Measurements from ENCODE around the gene NFXL1. TPM values are rescaled to one million over a fixed set of nuclear protein-coding genes. Genes with fewer than 3 reads are reported as not detected.

NFXL1 gene
- total RNA-seq, 1 donor = 7.1 TPM

DNA sequence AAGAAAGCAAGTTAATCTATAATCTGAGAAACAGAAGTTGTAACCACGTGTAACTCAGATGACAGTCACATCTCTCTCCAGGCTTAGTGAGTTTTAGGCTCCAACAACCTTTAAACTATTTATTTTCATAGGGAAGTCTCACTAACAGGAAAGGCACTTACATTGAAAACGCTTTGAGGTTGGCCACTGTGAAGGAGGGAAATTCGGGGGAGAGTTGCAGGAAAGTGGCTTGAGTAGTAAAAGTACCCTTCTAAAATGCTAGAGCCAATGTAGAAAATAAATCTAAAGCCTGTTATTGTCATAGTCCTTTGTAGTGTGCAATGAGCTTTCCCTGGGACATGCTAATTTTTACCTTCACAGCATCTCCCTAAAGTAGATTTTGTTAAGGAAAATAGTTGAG is 995 bp upstream of the NFXL1 start:
- TF ChIP-seq, protein P1, sequence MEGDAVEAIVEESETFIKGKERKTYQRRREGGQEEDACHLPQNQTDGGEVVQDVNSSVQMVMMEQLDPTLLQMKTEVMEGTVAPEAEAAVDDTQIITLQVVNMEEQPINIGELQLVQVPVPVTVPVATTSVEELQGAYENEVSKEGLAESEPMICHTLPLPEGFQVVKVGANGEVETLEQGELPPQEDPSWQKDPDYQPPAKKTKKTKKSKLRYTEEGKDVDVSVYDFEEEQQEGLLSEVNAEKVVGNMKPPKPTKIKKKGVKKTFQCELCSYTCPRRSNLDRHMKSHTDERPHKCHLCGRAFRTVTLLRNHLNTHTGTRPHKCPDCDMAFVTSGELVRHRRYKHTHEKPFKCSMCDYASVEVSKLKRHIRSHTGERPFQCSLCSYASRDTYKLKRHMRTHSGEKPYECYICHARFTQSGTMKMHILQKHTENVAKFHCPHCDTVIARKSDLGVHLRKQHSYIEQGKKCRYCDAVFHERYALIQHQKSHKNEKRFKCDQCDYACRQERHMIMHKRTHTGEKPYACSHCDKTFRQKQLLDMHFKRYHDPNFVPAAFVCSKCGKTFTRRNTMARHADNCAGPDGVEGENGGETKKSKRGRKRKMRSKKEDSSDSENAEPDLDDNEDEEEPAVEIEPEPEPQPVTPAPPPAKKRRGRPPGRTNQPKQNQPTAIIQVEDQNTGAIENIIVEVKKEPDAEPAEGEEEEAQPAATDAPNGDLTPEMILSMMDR (IDR thresholded peaks at IDR 0.05; ENCODE audit: insufficient read depth, low read length) = no peak
- no peak overlapping the region for H3K4me3 ChIP-seq (ENCODE audit: low read depth, low read length)

DNA sequence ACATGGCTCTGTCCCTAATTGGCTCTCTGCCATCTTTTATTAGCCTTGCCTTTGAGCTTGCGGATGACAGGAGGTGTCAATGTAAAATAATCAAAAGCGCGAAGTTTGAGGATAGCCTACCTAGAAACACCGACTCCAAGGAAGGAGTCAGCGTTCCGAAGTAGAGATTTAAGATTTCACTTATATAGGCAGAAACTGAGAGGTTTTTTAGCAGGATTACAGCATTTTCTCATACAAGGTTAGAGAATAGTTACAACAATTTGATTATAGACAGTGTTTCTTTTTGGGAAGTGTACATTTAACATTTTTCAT is 499 bp upstream of the NFXL1 start:
- DNase-seq (ENCODE audit: low read depth) = no peak
- TF ChIP-seq, protein P1 (IDR thresholded peaks at IDR 0.05; ENCODE audit: insufficient read depth, low read length) = no peak
- peak overlapping the region; percentile 81 for H3K4me3 ChIP-seq (ENCODE audit: low read depth, low read length)

More for the DNA sequence above, 995 bp upstream of the NFXL1 start:
- no peak for DNase-seq (ENCODE audit: low read depth)

DNA sequence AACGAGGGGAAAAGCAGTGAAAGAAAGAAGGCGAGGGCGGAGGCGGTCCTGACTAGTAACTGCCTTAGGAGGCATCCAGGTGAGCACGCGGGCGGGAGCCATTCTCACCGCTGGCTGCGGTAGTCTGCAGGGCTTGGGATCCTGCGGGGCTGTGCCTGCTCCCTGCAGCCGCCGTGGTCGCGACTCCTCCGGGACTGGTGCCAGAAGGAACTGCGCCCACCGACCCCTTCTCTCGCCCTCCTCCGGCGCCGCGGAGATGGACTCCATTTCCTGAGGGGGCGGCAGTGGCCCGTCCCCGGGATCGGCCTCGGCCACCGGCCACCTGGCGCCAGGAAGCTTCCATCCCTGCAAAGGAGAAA is 543 bp downstream of the NFXL1 start:
- no peak for DNase-seq (ENCODE audit: low read depth)
- TF ChIP-seq, protein P1 (IDR thresholded peaks at IDR 0.05; ENCODE audit: insufficient read depth, low read length) = peak; percentile 6
- H3K4me3 ChIP-seq (ENCODE audit: low read depth, low read length) = peak overlapping the region; percentile 95

DNA sequence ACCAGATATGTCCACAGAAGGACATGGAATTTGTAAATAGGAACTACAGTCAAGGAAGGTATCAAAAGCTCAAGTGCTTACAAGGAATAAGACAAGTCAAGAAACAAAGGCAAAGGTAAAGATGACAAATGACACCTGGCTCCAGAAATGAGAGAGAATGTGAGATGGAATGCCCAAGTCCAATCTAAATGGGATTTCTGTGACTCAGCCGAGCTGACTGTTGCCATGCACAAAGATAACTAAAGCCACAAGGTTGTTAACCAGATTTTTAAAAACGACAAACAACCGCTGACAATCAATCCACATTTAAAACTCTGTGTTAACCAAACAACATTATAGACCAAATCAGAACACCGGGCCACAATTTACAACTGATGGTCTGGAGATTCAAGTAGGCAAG is 1.1 kb downstream of the NFXL1 start:
- TF ChIP-seq, protein P1 (IDR thresholded peaks at IDR 0.05; ENCODE audit: insufficient read depth, low read length) = no peak
- peak; percentile 34 for DNase-seq (ENCODE audit: low read depth)
- peak overlapping the region; percentile 95 for H3K4me3 ChIP-seq (ENCODE audit: low read depth, low read length)

DNA sequence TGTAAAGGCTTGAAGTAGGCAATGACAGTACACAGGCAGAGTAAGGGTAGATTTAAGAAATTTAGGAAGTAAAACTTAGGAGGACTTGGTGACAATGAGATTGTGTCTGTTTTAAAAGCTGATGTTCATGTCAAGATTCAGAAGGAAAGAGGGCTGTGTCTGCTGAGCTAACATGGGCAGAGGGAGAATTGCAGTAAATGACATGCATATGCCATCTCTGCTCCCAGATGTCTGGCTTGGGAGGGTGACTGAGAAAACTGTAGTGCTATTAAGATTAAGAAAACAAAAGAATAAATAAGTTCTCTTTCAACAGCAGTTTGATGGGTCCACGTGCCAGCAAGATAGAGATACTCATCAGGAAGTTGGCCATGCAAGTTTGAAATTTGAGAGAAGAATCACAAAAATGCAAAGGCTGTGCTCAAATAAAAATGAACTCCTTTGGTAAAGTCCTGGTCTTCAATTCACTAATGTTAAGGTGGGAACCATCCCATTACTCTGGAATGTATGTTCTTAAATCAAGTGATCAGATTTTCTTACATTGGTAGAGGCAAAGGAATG is 7.2 kb downstream of the NFXL1 start:
- H3K4me3 ChIP-seq (ENCODE audit: low read depth, low read length) = no peak overlapping the region
- TF ChIP-seq, protein P1 (IDR thresholded peaks at IDR 0.05; ENCODE audit: insufficient read depth, low read length) = no peak
- DNase-seq (ENCODE audit: low read depth) = peak; percentile 5

DNA sequence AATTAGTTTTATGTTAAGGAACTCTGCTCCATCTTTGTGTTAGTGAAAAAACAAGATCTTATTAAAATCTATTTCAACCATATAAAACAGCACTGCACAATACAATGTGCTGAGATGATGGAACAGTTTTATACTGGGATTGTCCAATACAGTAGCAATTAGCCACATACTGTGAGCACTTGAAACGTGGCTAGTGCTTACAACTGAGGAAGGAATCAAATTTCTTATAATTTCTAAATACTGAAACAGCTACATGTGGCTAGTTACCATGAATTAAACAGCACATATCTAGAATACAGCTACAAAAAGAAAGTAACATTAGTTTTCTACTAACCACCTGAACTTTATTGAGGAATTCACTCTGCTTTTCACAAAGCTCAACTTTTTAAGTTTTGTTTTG is 14.7 kb downstream of the NFXL1 start:
- TF ChIP-seq, protein P1 (IDR thresholded peaks at IDR 0.05; ENCODE audit: insufficient read depth, low read length) = no peak
- no peak overlapping the region for H3K4me3 ChIP-seq (ENCODE audit: low read depth, low read length)
- DNase-seq (ENCODE audit: low read depth) = no peak

DNA sequence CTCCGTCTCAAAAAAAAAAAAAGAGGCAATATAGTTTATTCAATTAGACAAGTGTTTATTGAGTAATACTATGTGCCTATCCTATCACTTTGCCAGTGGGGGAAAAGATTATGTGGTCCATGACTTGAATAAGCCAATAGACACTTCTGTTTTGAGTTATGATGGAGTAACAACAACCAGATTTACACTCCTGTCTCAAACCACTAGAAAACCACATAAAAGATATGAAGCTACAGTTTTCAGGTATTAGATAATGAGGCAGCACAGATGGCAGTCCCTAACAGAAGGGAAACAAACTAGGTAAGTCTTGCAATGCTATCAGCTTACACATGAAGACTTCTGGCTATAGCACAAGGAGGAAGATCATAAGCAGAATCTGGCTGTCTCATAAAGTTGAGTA is 22.5 kb downstream of the NFXL1 start:
- TF ChIP-seq, protein P1 (IDR thresholded peaks at IDR 0.05; ENCODE audit: insufficient read depth, low read length) = no peak
- H3K4me3 ChIP-seq (ENCODE audit: low read depth, low read length) = no peak overlapping the region
- no peak for DNase-seq (ENCODE audit: low read depth)
